ENCODE data around the gene PSMD8.
A peak's percentile ranks its signal among the peaks of the same experiment; 100 is the strongest.
"Not testable (repeated sequence)": the region's sequence is repeated elsewhere in the genome, so short reads cannot be mapped to it uniquely, and the experiment has no call there.

PSMD8 gene

GRCh38 chr19:38362076-38362945 is 12.1 kb upstream of the PSMD8 start:
- H3K4me1 ChIP-seq (ENCODE audit: control insufficient read depth in 1 of 2, insufficient read depth in 2 of 2, low read length in 2 of 2), result peaks cover 4 to 9% of the 10 kb centered on the region in 2 experiments
- H3K4ac ChIP-seq (ENCODE audit: low read depth, low read length), result no peak overlapping the region
- no peaks in the 10 kb centered on the region for H3K79me2 ChIP-seq (ENCODE audit: control insufficient read depth, insufficient read depth, low read length, poor library complexity)
- no peak overlapping the region for H3K9ac ChIP-seq (ENCODE audit: low read length)
- H3K9me3 ChIP-seq (ENCODE audit: insufficient read depth, low read depth, low read length), result peaks cover 4% of the 10 kb centered on the region
- H3K36me3 ChIP-seq (ENCODE audit: control insufficient read depth in 1 of 2, insufficient read depth in 2 of 2, low read length in 2 of 2), result no peaks in the 10 kb centered on the region
- peaks cover 3% of the 10 kb centered on the region for H3K27me3 ChIP-seq (ENCODE audit: insufficient read depth, low read length)
- H4K12ac ChIP-seq (ENCODE audit: low read depth, low read length), result peak overlapping the region; percentile 6
- peak overlapping the region; percentile 61 for H3K18ac ChIP-seq (ENCODE audit: low read length)
- peak; percentile 63 to 65 for DNase-seq
- H3K23ac ChIP-seq (ENCODE audit: low read length), result no peak overlapping the region
- H3K27ac ChIP-seq (ENCODE audit: low read depth, low read length), result no peak overlapping the region
- no peak overlapping the region for H4K91ac ChIP-seq (ENCODE audit: low read depth, low read length)
- peak overlapping the region; percentile 64 for H4K8ac ChIP-seq (ENCODE audit: low read depth, low read length)
- peak overlapping the region; percentile 97 for H2AFZ ChIP-seq (ENCODE audit: insufficient read depth, low read length, poor library complexity)
- peak overlapping the region; percentile 94 for H3K4me2 ChIP-seq (ENCODE audit: low read length)
- no peak overlapping the region for H2BK12ac ChIP-seq (ENCODE audit: low read length)
- WGBS (ENCODE audit: extremely low coverage, insufficient coverage, insufficient read length), result no CpG with 5 or more reads among the region's 68 CpGs
- peak overlapping the region; percentile 74 for H3K4me3 ChIP-seq (ENCODE audit: low read depth, low read length)
- no peak overlapping the region for H2BK120ac ChIP-seq (ENCODE audit: insufficient read depth, low read length, poor library complexity)
- peak overlapping the region; percentile 5 for H3K14ac ChIP-seq (ENCODE audit: low read length)
- no peak overlapping the region for H2BK5ac ChIP-seq (ENCODE audit: low read depth, low read length, poor library complexity)
- peaks cover 4% of the 10 kb centered on the region for H3K79me1 ChIP-seq (ENCODE audit: low read length)
- no peak overlapping the region for H2AK5ac ChIP-seq (ENCODE audit: low read length)

GRCh38 chr19:38362946-38363688 is 11.3 kb upstream of the PSMD8 start:
- not testable (repeated sequence) for DNase-seq; H2BK120ac ChIP-seq (ENCODE audit: insufficient read depth, low read length, poor library complexity); H3K9ac ChIP-seq (ENCODE audit: low read length); H4K8ac ChIP-seq (ENCODE audit: low read depth, low read length); H2BK5ac ChIP-seq (ENCODE audit: low read depth, low read length, poor library complexity); H3K27me3 ChIP-seq (ENCODE audit: insufficient read depth, low read length); H3K14ac ChIP-seq (ENCODE audit: low read length); H3K79me2 ChIP-seq (ENCODE audit: control insufficient read depth, insufficient read depth, low read length, poor library complexity); H2AK5ac ChIP-seq (ENCODE audit: low read length); H3K27ac ChIP-seq (ENCODE audit: low read depth, low read length); H3K4me3 ChIP-seq (ENCODE audit: low read depth, low read length); H2AFZ ChIP-seq (ENCODE audit: insufficient read depth, low read length, poor library complexity); H3K18ac ChIP-seq (ENCODE audit: low read length); H3K9me3 ChIP-seq (ENCODE audit: insufficient read depth, low read depth, low read length); H3K4ac ChIP-seq (ENCODE audit: low read depth, low read length); H3K4me1 ChIP-seq (ENCODE audit: control insufficient read depth in 1 of 2, insufficient read depth in 2 of 2, low read length in 2 of 2); H4K91ac ChIP-seq (ENCODE audit: low read depth, low read length); H3K36me3 ChIP-seq (ENCODE audit: control insufficient read depth in 1 of 2, insufficient read depth in 2 of 2, low read length in 2 of 2); H2BK12ac ChIP-seq (ENCODE audit: low read length); H4K12ac ChIP-seq (ENCODE audit: low read depth, low read length); H3K79me1 ChIP-seq (ENCODE audit: low read length); H3K23ac ChIP-seq (ENCODE audit: low read length)
- peak overlapping the region; percentile 94 for H3K4me2 ChIP-seq (ENCODE audit: low read length)
- no CpG with 5 or more reads among the region's 16 CpGs for WGBS (ENCODE audit: extremely low coverage, insufficient coverage, insufficient read length)

- Histone ChIP-seq H2AFZ (ENCODE audit: insufficient read depth, low read length, poor library complexity) (no peak overlapping the region), H3K27ac (ENCODE audit: low read depth, low read length) (no peak overlapping the region), H4K91ac (ENCODE audit: low read depth, low read length) (no peak overlapping the region), H4K12ac (ENCODE audit: low read depth, low read length) (no peak overlapping the region), H3K14ac (ENCODE audit: low read length) (no peak overlapping the region), H3K27me3 (ENCODE audit: insufficient read depth, low read length) (no peaks in the 10 kb centered on the region), H3K18ac (ENCODE audit: low read length) (no peak overlapping the region), H2BK5ac (ENCODE audit: low read depth, low read length, poor library complexity) (no peak overlapping the region), H3K9me3 (ENCODE audit: insufficient read depth, low read depth, low read length) (peaks cover 4% of the 10 kb centered on the region), H3K4me3 (ENCODE audit: low read depth, low read length) (no peak overlapping the region), H3K23ac (ENCODE audit: low read length) (no peak overlapping the region), H3K4ac (ENCODE audit: low read depth, low read length) (no peak overlapping the region), H2BK120ac (ENCODE audit: insufficient read depth, low read length, poor library complexity) (no peak overlapping the region), H3K79me2 (ENCODE audit: control insufficient read depth, insufficient read depth, low read length, poor library complexity) (no peaks in the 10 kb centered on the region), H2AK5ac (ENCODE audit: low read length) (no peak overlapping the region), H3K79me1 (ENCODE audit: low read length) (peaks cover 3% of the 10 kb centered on the region), H3K4me1 (ENCODE audit: control insufficient read depth in 1 of 2, insufficient read depth in 2 of 2, low read length in 2 of 2) (peaks cover 0 to 4% of the 10 kb centered on the region in 2 experiments), H3K36me3 (ENCODE audit: control insufficient read depth in 1 of 2, insufficient read depth in 2 of 2, low read length in 2 of 2) (no peaks in the 10 kb centered on the region), H2BK12ac (ENCODE audit: low read length) (no peak overlapping the region), H4K8ac (ENCODE audit: low read depth, low read length) (no peak overlapping the region), H3K9ac (ENCODE audit: low read length) (no peak overlapping the region), H3K4me2 (ENCODE audit: low read length) (no peak overlapping the region)
- DNase-seq, result no peak
- no CpG with 5 or more reads among the region's 12 CpGs for WGBS (ENCODE audit: extremely low coverage, insufficient coverage, insufficient read length)
These were observed 7.3 kb upstream of the PSMD8 start for GRCh38 chr19:38367041-38367440.

GRCh38 chr19:38369584-38369983 is 4.8 kb upstream of the PSMD8 start:
- H3K4ac ChIP-seq (ENCODE audit: low read depth, low read length), result no peak overlapping the region
- H2BK5ac ChIP-seq (ENCODE audit: low read depth, low read length, poor library complexity), result no peak overlapping the region
- H3K4me2 ChIP-seq (ENCODE audit: low read length), result no peak overlapping the region
- no peak overlapping the region for H4K91ac ChIP-seq (ENCODE audit: low read depth, low read length)
- no peak overlapping the region for H3K4me3 ChIP-seq (ENCODE audit: low read depth, low read length)
- H3K9ac ChIP-seq (ENCODE audit: low read length), result no peak overlapping the region
- H3K27me3 ChIP-seq (ENCODE audit: insufficient read depth, low read length), result no peaks in the 10 kb centered on the region
- no peak overlapping the region for H3K27ac ChIP-seq (ENCODE audit: low read depth, low read length)
- no peak overlapping the region for H2AK5ac ChIP-seq (ENCODE audit: low read length)
- no peak overlapping the region for H4K8ac ChIP-seq (ENCODE audit: low read depth, low read length)
- no peaks in the 10 kb centered on the region for H3K79me2 ChIP-seq (ENCODE audit: control insufficient read depth, insufficient read depth, low read length, poor library complexity)
- H2BK120ac ChIP-seq (ENCODE audit: insufficient read depth, low read length, poor library complexity), result no peak overlapping the region
- WGBS (ENCODE audit: extremely low coverage, insufficient coverage, insufficient read length), result no CpG with 5 or more reads among the region's 2 CpGs
- peaks cover under 1% of the 10 kb centered on the region for H3K79me1 ChIP-seq (ENCODE audit: low read length)
- H3K9me3 ChIP-seq (ENCODE audit: insufficient read depth, low read depth, low read length), result peaks cover 4% of the 10 kb centered on the region
- H4K12ac ChIP-seq (ENCODE audit: low read depth, low read length), result no peak overlapping the region
- no peaks in the 10 kb centered on the region for H3K4me1 ChIP-seq (ENCODE audit: control insufficient read depth in 1 of 2, insufficient read depth in 2 of 2, low read length in 2 of 2)
- H2AFZ ChIP-seq (ENCODE audit: insufficient read depth, low read length, poor library complexity), result no peak overlapping the region
- DNase-seq, result no peak
- H3K18ac ChIP-seq (ENCODE audit: low read length), result no peak overlapping the region
- H3K14ac ChIP-seq (ENCODE audit: low read length), result no peak overlapping the region
- H2BK12ac ChIP-seq (ENCODE audit: low read length), result no peak overlapping the region
- no peaks in the 10 kb centered on the region for H3K36me3 ChIP-seq (ENCODE audit: control insufficient read depth in 1 of 2, insufficient read depth in 2 of 2, low read length in 2 of 2)
- no peak overlapping the region for H3K23ac ChIP-seq (ENCODE audit: low read length)
